Adipose tissue (tissue), 3 donors: Measurements from ENCODE around the gene B4GALNT4. TPM values are rescaled to one million over a fixed set of nuclear protein-coding genes. Genes with fewer than 3 reads are reported as not detected.
"Not testable (repeated sequence)": the region's sequence is repeated elsewhere in the genome, so short reads cannot be mapped to it uniquely, and the experiment has no call there.

Source experiments
- H3K27ac ChIP-seq: one replicate; pipeline ENCODE4 v1.5.1; 2013; ENCODE audit warnings: low read depth, low read length
- WGBS, 3 donors: extraction: QIAGEN DNeasy Blood & Tissue Kit; methylation state at CpG; one replicate each; pipeline ENCODE4 v1.1.7; 2013; 5-methylcytosine and 5-hydroxymethylcytosine counted together
- polyA plus RNA-seq, 3 donors: library from polyadenylated mRNA; stranded (reverse); fragments of 200-250 nt; gene quantifications; one replicate each; pipeline ENCODE4 v1.2.3, GENCODE V29; 2013
- donor health status: healthy with polysubstance abuse.
- donor health status: Bipolar disorder and iron deficiency.
- donor health status: healthy.

B4GALNT4 gene
- polyA plus RNA-seq, 3 donors: 0.99 to 3.8 (median 1.6) TPM

- no peak overlapping the region for H3K27ac ChIP-seq
- 86 to 91% (median 87%) methylated on average over 14 of the region's 14 CpGs for WGBS, 3 donors
Measured at GRCh38 chr11:383431-383830, 14.1 kb downstream of the B4GALNT4 start.

GRCh38 chr11:384511-384910, 15.2 kb downstream of the B4GALNT4 start:
- no peak overlapping the region for H3K27ac ChIP-seq
- 89 to 92% (median 90%) methylated on average over 10 to 16 of the region's 16 CpGs for WGBS, 3 donors

- H3K27ac ChIP-seq: no peak overlapping the region
- 91 to 97% (median 96%) methylated on average over 18 to 19 of the region's 19 CpGs for WGBS, 3 donors
Measured at GRCh38 chr11:385594-386351, 16.5 kb downstream of the B4GALNT4 start.

GRCh38 chr11:386483-386882, 17.2 kb downstream of the B4GALNT4 start:
- 87 to 98% (median 93%) methylated on average over 6 of the region's 6 CpGs for WGBS, 3 donors
- no peak overlapping the region for H3K27ac ChIP-seq

- no peak overlapping the region for H3K27ac ChIP-seq
- 51 to 76% (median 51%) methylated on average over 4 of the region's 4 CpGs for WGBS, 3 donors
Measured at GRCh38 chr11:387193-387793, 18.0 kb downstream of the B4GALNT4 start.

GRCh38 chr11:389369-389768, 20.1 kb downstream of the B4GALNT4 start:
- H3K27ac ChIP-seq: not testable (repeated sequence)
- 54 to 73% (median 60%) methylated on average over 15 to 17 of the region's 17 CpGs for WGBS, 3 donors

GRCh38 chr11:390175-390574, 20.9 kb downstream of the B4GALNT4 start:
- WGBS, 3 donors: 34 to 88% (median 74%) methylated on average over 8 to 11 of the region's 11 CpGs
- no peak overlapping the region for H3K27ac ChIP-seq

- H3K27ac ChIP-seq: no peak overlapping the region
- 72 to 75% (median 72%) methylated on average over 38 of the region's 38 CpGs for WGBS, 3 donors
Measured at GRCh38 chr11:391117-392017, 22.1 kb downstream of the B4GALNT4 start.

- WGBS, 3 donors: 87 to 91% (median 91%) methylated on average over 32 to 36 of the region's 36 CpGs
- no peak overlapping the region for H3K27ac ChIP-seq
Measured at GRCh38 chr11:392102-392777, 22.9 kb downstream of the B4GALNT4 start.

- 74 to 87% (median 80%) methylated on average over 11 to 17 of the region's 17 CpGs for WGBS, 3 donors
- H3K27ac ChIP-seq: no peak overlapping the region
Measured at GRCh38 chr11:393219-394033, 24.1 kb downstream of the B4GALNT4 start.

- no peak within 1 kb of the TSS for H3K27ac ChIP-seq
- 46 to 71% (median 59%) methylated on average over 53 to 57 of the region's 57 CpGs for WGBS, 3 donors
Measured at GRCh38 chr11:394034-394857, 24.9 kb downstream of the B4GALNT4 start, which contains the start of gene PKP3. TSS of gene PKP3 (plus strand) at chr11:394209. CDS start at chr11:394293, 84 bp downstream.

- WGBS, 3 donors: 51 to 78% (median 70%) methylated on average over 23 to 25 of the region's 25 CpGs
- no peak overlapping the region for H3K27ac ChIP-seq
Measured at GRCh38 chr11:394858-395655, 25.8 kb downstream of the B4GALNT4 start.

GRCh38 chr11:395866-396265, 26.6 kb downstream of the B4GALNT4 start:
- H3K27ac ChIP-seq: no peak overlapping the region
- WGBS, 3 donors: 74 to 75% (median 74%) methylated on average over 11 of the region's 11 CpGs

- no peak overlapping the region for H3K27ac ChIP-seq
- WGBS, 3 donors: 35 to 60% (median 57%) methylated on average over 21 to 23 of the region's 23 CpGs
Measured at GRCh38 chr11:396511-396947, 27.2 kb downstream of the B4GALNT4 start.

- H3K27ac ChIP-seq: no peak overlapping the region
- 34 to 46% (median 43%) methylated on average over 36 to 43 of the region's 43 CpGs for WGBS, 3 donors
Measured at GRCh38 chr11:396948-397548, 27.7 kb downstream of the B4GALNT4 start.

- no peak overlapping the region for H3K27ac ChIP-seq
- WGBS, 3 donors: 88 to 92% (median 91%) methylated on average over 20 of the region's 20 CpGs
Measured at GRCh38 chr11:398826-399225, 29.5 kb downstream of the B4GALNT4 start.
